ENCODE measurements around the gene CALHM3. TPM values are rescaled to one million over a fixed set of nuclear protein-coding genes. Genes with fewer than 3 reads are reported as not detected.

CALHM3 gene
- polyA plus RNA-seq, 1 donor from 2014 or later, result not detected

GRCh38 chr10:103428989-103429643 lies 49.9 kb downstream of the CALHM3 start:
- no peak overlapping the region for H3K4me2 ChIP-seq (ENCODE audit: low read length)
- no peaks in the 10 kb centered on the region for H3K27me3 ChIP-seq (ENCODE audit: insufficient read depth, low read depth, low read length)
- no peak overlapping the region for H3K9ac ChIP-seq (ENCODE audit: low read length)
- no peaks in the 10 kb centered on the region for H3K9me2 ChIP-seq (ENCODE audit: insufficient read depth, low read length)
- H4K20me1 ChIP-seq (ENCODE audit: insufficient read depth), result no peaks in the 10 kb centered on the region
- no peak overlapping the region for H2AFZ ChIP-seq (ENCODE audit: low read depth, low read length)
- no peaks in the 10 kb centered on the region for H3K9me3 ChIP-seq (ENCODE audit: low read length)
- H3K27ac ChIP-seq (ENCODE audit: low read length), result no peak overlapping the region
- no peaks in the 10 kb centered on the region for H3K36me3 ChIP-seq (ENCODE audit: insufficient read depth, low read length)
- no peaks in the 10 kb centered on the region for H3K79me2 ChIP-seq (replicated peaks; ENCODE audit: insufficient read depth, low read length)
- H3F3A ChIP-seq (ENCODE audit: insufficient read depth, low read length, poor library complexity, severe bottlenecking), result no peaks in the 10 kb centered on the region
- TF ChIP-seq REST (IDR thresholded peaks at IDR 0.05; ENCODE audit: borderline replicate concordance) (no peak), SMC3 (conservative IDR thresholded peaks at IDR 0.05; ENCODE audit: poor library complexity) (no peak), POLR2AphosphoS5 (IDR thresholded peaks at IDR 0.05) (no peak), EZH2 (IDR thresholded peaks at IDR 0.05; ENCODE audit: borderline replicate concordance, insufficient read depth, low read length, poor library complexity, severe bottlenecking) (no peak), CTCF (IDR thresholded peaks at IDR 0.05; ENCODE audit: poor library complexity, severe bottlenecking) (no peak), MXI1 (conservative IDR thresholded peaks at IDR 0.05; ENCODE audit: poor library complexity, severe bottlenecking) (no peak), RAD21 (conservative IDR thresholded peaks at IDR 0.05) (no peak), EP300 (conservative IDR thresholded peaks at IDR 0.05; ENCODE audit: poor library complexity, severe bottlenecking) (no peak), TAF1 (IDR thresholded peaks at IDR 0.05; ENCODE audit: low read depth) (no peak)
- no peak overlapping the region for H3K4me3 ChIP-seq (ENCODE audit: low read length)

- no peak overlapping the region for H3K4me2 ChIP-seq (ENCODE audit: low read length)
- H3F3A ChIP-seq (ENCODE audit: insufficient read depth, low read length, poor library complexity, severe bottlenecking), result no peaks in the 10 kb centered on the region
- H3K36me3 ChIP-seq (ENCODE audit: insufficient read depth, low read length), result no peaks in the 10 kb centered on the region
- no peaks in the 10 kb centered on the region for H3K27me3 ChIP-seq (ENCODE audit: insufficient read depth, low read depth, low read length)
- H3K79me2 ChIP-seq (replicated peaks; ENCODE audit: insufficient read depth, low read length), result no peaks in the 10 kb centered on the region
- H3K9ac ChIP-seq (ENCODE audit: low read length), result no peak overlapping the region
- H4K20me1 ChIP-seq (ENCODE audit: insufficient read depth), result no peaks in the 10 kb centered on the region
- no peaks in the 10 kb centered on the region for H3K9me3 ChIP-seq (ENCODE audit: low read length)
- TF ChIP-seq EP300 (conservative IDR thresholded peaks at IDR 0.05; ENCODE audit: poor library complexity, severe bottlenecking), result no peak
- no peaks in the 10 kb centered on the region for H3K9me2 ChIP-seq (ENCODE audit: insufficient read depth, low read length)
- no peak overlapping the region for H3K27ac ChIP-seq (ENCODE audit: low read length)
- no peak overlapping the region for H2AFZ ChIP-seq (ENCODE audit: low read depth, low read length)
- no peak overlapping the region for H3K4me3 ChIP-seq (ENCODE audit: low read length)
Observed at GRCh38 chr10:103427866-103428265, 51.2 kb downstream of the CALHM3 start.
